Smooth muscle cell (in vitro differentiated cells): Measurements from ENCODE around the gene ROS1. TPM values are rescaled to one million over a fixed set of nuclear protein-coding genes. Genes with fewer than 3 reads are reported as not detected.

Experiments
- DNase-seq: peaks from one replicate; lab custom pipeline; 2025; ENCODE audit not compliant: unreplicated experiment; lab: John Stamatoyannopoulos, UW
- H2AFZ ChIP-seq: fragments of 200-600 bp; sonication (generic); 2 replicates; pipeline ENCODE4 v1.6.0; 2016; ENCODE audit warnings: antibody characterized with exemption, low read depth, mild to moderate bottlenecking
- H3F3A ChIP-seq: fragments of 200-600 bp; sonication (generic); 2 replicates; pipeline ENCODE4 v1.6.0; 2017; ENCODE audit warnings: antibody characterized with exemption, low read depth
- H3K27ac ChIP-seq: fragments of 200-600 bp; sonication (generic); 2 replicates; pipeline ENCODE4 v1.5.1; 2016; ENCODE audit warnings: low read depth, mild to moderate bottlenecking
- H3K27me3 ChIP-seq: fragments of 200-600 bp; sonication (generic); 2 replicates; pipeline ENCODE4 v1.6.1; 2016; ENCODE audit warnings: low read depth, mild to moderate bottlenecking
- H3K36me3 ChIP-seq: fragments of 200-600 bp; sonication (generic); 2 replicates; pipeline ENCODE4 v1.5.1; 2016; ENCODE audit warnings: low read depth
- H3K4me1 ChIP-seq: fragments of 200-600 bp; sonication (generic); 2 replicates; pipeline ENCODE4 v1.5.1; 2016; ENCODE audit warnings: low read depth
- H3K4me2 ChIP-seq: fragments of 200-600 bp; sonication (generic); 2 replicates; pipeline ENCODE4 v1.6.0; 2016; ENCODE audit warnings: mild to moderate bottlenecking
- H3K4me3 ChIP-seq: fragments of 200-600 bp; sonication (generic); 2 replicates; pipeline ENCODE4 v1.5.1; 2016; ENCODE audit warnings: mild to moderate bottlenecking
- H3K79me2 ChIP-seq: fragments of 200-600 bp; sonication (generic); 2 replicates; pipeline ENCODE4 v1.6.0; 2016; ENCODE audit warnings: low read depth, mild to moderate bottlenecking
- H3K9ac ChIP-seq: fragments of 200-600 bp; sonication (generic); 2 replicates; pipeline ENCODE4 v1.6.0; 2016; ENCODE audit warnings: low read depth
- H3K9me3 ChIP-seq: fragments of 200-600 bp; sonication (generic); replicated peaks from 2 replicates; pipeline ENCODE4 v1.5.1; 2016; ENCODE audit warnings: low read depth
- H4K20me1 ChIP-seq: fragments of 200-600 bp; sonication (generic); 2 replicates; pipeline ENCODE4 v1.6.0; 2016; ENCODE audit warnings: low read depth
- CTCF ChIP-seq: fragments of 200-600 bp; sonication (generic); IDR thresholded peaks from 2 replicates; pipeline ENCODE4 v1.5.1; 2017; ENCODE audit warnings: borderline replicate concordance, mild to moderate bottlenecking, antibody characterized with exemption; ENCODE audit not compliant: insufficient read depth, poor library complexity, severe bottlenecking
- WGBS: methylation state at CpG from one replicate; pipeline ENCODE4 v1.1.7; 2016; ENCODE audit warnings: low lambda C conversion rate; 5-methylcytosine and 5-hydroxymethylcytosine counted together
- polyA plus RNA-seq: library from polyadenylated mRNA; unstranded; fragments of >200 nt; fragmentation: Nextera tagmentation; extraction: Ambion mirVana; gene quantifications from 2 replicates; pipeline ENCODE4 v1.2.1, GENCODE V29; 2016
- total RNA-seq: library from RNA; depleted of rRNA; stranded (reverse); fragments of >200 nt; gene quantifications from 2 replicates; pipeline ENCODE4 v1.2.3, GENCODE V29; 2014

Gene ROS1
- total and polyA plus RNA-seq, 2 experiments from 2014 or later: 0.03 to 0.09 TPM

- no peak overlapping the region for H2AFZ ChIP-seq
- H3K36me3 ChIP-seq: no peaks in the 10 kb centered on the region
- 22% methylated on average over 8 of the region's 8 CpGs for WGBS
- H3K4me2 ChIP-seq: peak overlapping the region; percentile 89
- peaks cover 100% of the 10 kb centered on the region for H3K27me3 ChIP-seq
- no peak for DNase-seq
- no peak overlapping the region for H3K27ac ChIP-seq
- H3K4me1 ChIP-seq: peaks cover 13% of the 10 kb centered on the region
- H3K9ac ChIP-seq: no peak overlapping the region
- no peaks in the 10 kb centered on the region for H3F3A ChIP-seq
- H3K4me3 ChIP-seq: peak overlapping the region; percentile 44
- TF ChIP-seq CTCF: no peak
- no peaks in the 10 kb centered on the region for H3K9me3 ChIP-seq
- H3K79me2 ChIP-seq: no peaks in the 10 kb centered on the region
- no peaks in the 10 kb centered on the region for H4K20me1 ChIP-seq
Measured at GRCh38 chr6:117269638-117270054, 156.1 kb downstream of the ROS1 start.

GRCh38 chr6:117268924-117269323, 156.8 kb downstream of the ROS1 start:
- Histone ChIP-seq H3F3A (no peaks in the 10 kb centered on the region), H3K4me1 (peaks cover 13% of the 10 kb centered on the region), H3K27ac (no peak overlapping the region), H3K9me3 (no peaks in the 10 kb centered on the region), H3K9ac (no peak overlapping the region), H3K36me3 (no peaks in the 10 kb centered on the region), H3K4me3 (no peak overlapping the region), H3K27me3 (peaks cover 100% of the 10 kb centered on the region), H2AFZ (no peak overlapping the region), H3K79me2 (no peaks in the 10 kb centered on the region), H4K20me1 (no peaks in the 10 kb centered on the region), H3K4me2 (no peak overlapping the region)
- DNase-seq: no peak
- no peak for TF ChIP-seq CTCF
- WGBS: 71% methylated on average over 1 of the region's 1 CpG

GRCh38 chr6:117267766-117268534, 157.8 kb downstream of the ROS1 start:
- no peak overlapping the region for H3K4me2 ChIP-seq
- H4K20me1 ChIP-seq: no peaks in the 10 kb centered on the region
- H3K79me2 ChIP-seq: no peaks in the 10 kb centered on the region
- H2AFZ ChIP-seq: no peak overlapping the region
- H3K9me3 ChIP-seq: no peaks in the 10 kb centered on the region
- no peak for TF ChIP-seq CTCF
- H3K4me1 ChIP-seq: peaks cover 13% of the 10 kb centered on the region
- 17% methylated on average over 11 of the region's 11 CpGs for WGBS
- H3F3A ChIP-seq: no peaks in the 10 kb centered on the region
- no peak overlapping the region for H3K9ac ChIP-seq
- DNase-seq: no peak
- no peaks in the 10 kb centered on the region for H3K36me3 ChIP-seq
- H3K27ac ChIP-seq: no peak overlapping the region
- H3K27me3 ChIP-seq: peaks cover 100% of the 10 kb centered on the region
- H3K4me3 ChIP-seq: no peak overlapping the region

GRCh38 chr6:117267054-117267347, 158.7 kb downstream of the ROS1 start:
- no peaks in the 10 kb centered on the region for H4K20me1 ChIP-seq
- no peak for TF ChIP-seq CTCF
- no peak overlapping the region for H2AFZ ChIP-seq
- H3K4me2 ChIP-seq: no peak overlapping the region
- WGBS: 79% methylated on average over 5 of the region's 5 CpGs
- no peaks in the 10 kb centered on the region for H3F3A ChIP-seq
- no peaks in the 10 kb centered on the region for H3K36me3 ChIP-seq
- H3K79me2 ChIP-seq: no peaks in the 10 kb centered on the region
- H3K9me3 ChIP-seq: no peaks in the 10 kb centered on the region
- no peak overlapping the region for H3K9ac ChIP-seq
- peaks cover 100% of the 10 kb centered on the region for H3K27me3 ChIP-seq
- DNase-seq: no peak
- no peak overlapping the region for H3K27ac ChIP-seq
- no peak overlapping the region for H3K4me3 ChIP-seq
- H3K4me1 ChIP-seq: peaks cover 13% of the 10 kb centered on the region
